ENCODE results near the gene USP10.

USP10 gene

DNA sequence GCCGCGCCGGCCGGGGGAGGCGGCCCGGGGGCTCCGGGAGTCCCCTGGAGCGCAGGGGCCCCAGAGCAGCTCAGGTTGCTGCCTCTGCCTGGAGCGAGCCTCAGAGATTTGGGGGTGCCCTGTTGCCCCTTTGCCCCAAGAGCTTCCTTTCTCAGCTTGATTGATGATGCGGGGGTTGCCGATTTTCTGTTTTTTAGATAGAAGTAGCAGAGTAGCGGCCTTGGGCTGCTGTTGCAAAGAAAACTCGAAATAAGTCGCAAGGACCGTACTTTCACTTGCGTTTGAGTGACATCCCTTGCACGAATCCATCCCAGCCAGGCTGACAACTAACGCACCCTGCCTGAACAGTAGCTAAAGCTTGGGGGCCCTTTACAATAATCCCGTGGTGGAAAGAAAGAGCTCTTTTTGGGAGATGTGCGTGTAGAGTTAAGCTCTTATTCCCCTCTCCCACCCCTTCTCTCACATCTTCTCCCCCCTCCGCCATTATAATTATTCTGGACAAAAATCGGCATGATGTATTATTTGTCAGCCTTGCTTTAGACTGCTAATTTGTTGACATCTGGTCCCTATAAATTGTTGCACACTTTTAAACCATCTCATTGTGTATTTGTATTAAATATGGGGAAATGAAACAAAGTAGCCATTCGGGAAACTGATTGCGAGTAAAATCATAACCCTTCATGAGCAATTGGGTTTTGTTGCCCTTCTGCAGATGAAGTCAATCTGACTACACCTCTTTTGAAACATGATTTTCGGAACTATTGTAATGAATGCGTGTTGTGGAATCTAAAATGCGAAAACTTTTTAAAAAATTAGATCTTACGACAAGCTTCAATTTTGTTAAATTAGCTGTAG is 873 bp downstream of the USP10 start:
- no peak for DNase-seq

GRCh38 chr16:84703681-84704080 is 3.9 kb downstream of the USP10 start:
- DNase-seq, result no peak

DNA sequence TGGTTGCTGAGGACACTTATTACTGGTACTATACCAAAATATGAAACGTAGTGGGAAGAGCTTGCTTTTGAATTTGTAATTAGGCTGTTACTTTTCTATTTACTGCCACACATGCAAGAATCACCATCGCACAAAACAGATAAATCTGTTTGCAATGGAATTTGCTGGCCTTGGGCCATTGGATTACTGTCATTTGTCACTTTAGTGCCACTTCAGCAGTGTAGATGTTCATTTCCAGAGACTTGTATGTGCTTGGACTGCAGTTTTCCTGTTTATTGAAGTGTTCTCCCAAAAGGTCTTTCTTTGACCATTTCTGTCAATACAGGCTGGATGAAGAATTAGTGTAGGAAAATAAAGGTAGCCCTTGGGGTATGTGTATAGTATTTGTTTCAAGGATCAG is 4.5 kb downstream of the USP10 start:
- no peak for DNase-seq

- no peak for DNase-seq
Measured at GRCh38 chr16:84706856-84707255, 7.1 kb downstream of the USP10 start.

DNA sequence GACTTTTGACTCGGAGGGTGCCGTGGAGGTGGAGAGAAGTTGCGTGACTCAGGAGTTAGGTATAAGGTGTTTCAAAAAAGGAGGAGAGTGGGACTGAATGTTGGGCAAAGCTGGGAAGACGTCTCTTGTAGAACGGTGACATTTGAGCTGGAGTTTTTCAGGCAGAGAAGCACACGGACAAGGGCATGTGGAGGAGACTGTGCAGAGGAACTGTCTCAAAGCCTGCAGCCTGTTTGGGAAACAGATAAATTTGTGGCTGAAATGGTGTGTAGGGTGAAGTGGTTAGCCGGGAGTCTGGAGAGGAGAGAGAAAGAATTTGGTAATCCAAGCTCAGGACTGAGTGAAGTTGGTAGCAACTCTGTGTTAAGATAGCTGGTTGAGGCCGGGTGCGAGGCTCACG is 9.8 kb downstream of the USP10 start:
- DNase-seq, result no peak

- DNase-seq, result no peak
Measured at GRCh38 chr16:84710686-84711085, 10.9 kb downstream of the USP10 start.

- no peak for DNase-seq
Measured at GRCh38 chr16:84712138-84712671, 12.4 kb downstream of the USP10 start.

DNA sequence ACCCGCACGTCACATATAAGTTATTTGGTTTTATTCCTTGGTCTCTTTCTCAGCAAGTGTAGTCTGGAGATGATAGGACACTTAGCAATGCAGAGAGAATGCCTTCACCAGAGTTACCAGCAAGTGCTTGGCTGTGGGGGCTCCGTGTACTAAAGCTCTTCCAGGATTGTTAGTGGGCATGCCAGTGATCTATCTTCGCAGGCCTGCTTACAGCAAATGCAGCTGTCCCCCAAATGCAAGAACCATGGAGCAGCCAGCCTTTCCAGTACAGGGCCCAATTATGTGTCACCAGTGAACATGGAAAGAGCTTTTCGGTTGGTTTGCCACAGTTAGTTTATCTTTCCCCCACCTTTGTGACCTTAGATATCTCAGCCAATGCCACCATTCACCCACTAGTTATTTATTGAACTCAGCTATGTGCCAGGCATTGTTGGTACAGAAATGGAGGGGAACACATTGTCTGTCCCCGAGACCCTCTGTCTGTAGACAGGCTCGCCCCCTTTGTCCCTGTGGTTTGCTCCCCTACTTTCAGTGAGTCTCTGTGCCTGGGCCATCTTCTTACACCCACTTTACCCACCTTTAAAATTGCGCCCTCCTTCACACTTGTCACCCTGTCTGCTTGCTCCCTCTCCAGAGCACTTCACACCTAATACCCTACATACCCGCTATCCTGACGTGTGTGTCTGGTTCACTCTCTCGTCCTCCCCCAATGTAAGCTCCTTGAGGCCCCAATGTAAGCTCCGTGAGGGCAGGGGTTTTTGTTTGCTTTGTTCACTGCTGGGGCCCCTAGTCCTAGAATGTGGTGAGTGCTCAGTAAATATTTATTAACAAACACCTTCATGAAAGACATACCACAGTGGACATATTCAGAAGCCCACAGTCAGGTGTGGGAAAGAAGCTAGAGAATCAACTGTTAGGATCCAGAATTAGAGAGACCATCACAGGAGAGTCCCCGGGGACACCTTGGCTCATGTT is 13.3 kb downstream of the USP10 start:
- no peak for DNase-seq

DNA sequence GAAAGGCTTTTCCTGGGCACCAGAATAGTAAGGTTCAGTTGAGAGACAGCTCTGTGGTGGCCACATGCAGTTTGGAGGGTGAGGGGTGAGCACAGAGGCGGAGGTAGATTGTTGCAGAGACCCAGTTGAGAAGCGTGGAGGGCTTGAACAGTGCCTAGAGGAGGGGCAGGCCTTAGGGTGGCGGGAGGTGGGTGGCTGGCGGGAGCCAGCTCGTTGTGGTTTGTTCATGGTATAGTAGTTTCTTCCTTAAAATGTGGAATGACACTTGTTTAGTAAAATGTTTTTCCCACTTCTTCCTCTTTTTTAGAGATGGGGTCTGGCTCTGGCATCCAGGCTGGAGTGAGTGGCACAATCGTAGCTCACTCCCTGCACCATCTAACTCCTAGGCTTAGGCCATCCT is 14.2 kb downstream of the USP10 start:
- no peak for DNase-seq

GRCh38 chr16:84715424-84715823 is 15.6 kb downstream of the USP10 start:
- no peak for DNase-seq

- DNase-seq, result no peak
Measured at GRCh38 chr16:84715854-84716253, 16.1 kb downstream of the USP10 start.

- no peak for DNase-seq
Measured at GRCh38 chr16:84716740-84717139, 16.9 kb downstream of the USP10 start.

- no peak for DNase-seq
Measured at GRCh38 chr16:84717484-84717883, 17.7 kb downstream of the USP10 start.

- no peak for DNase-seq
Measured at GRCh38 chr16:84720177-84720579, 20.4 kb downstream of the USP10 start.

DNA sequence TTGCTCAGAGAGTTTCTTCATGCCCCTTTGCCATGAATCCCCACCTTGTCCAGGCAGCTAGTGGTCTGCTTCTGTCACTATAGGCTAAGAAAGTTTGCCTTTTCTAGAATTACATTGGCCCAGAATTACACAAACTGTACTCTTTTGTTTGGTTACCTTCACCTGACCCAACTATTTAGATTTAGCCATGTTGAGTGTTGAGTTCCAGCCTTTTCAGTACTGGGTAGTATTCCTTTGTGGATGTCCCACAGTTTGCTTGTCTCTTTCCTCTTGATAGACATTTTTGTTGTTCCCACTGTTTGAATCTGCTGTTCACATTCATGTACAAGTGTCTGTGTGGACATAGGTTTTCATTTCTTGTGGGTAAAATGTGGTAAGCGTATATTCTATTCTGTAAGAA is 22.3 kb downstream of the USP10 start:
- DNase-seq, result no peak

GRCh38 chr16:84723906-84724305 is 24.1 kb downstream of the USP10 start:
- no peak for DNase-seq

DNA sequence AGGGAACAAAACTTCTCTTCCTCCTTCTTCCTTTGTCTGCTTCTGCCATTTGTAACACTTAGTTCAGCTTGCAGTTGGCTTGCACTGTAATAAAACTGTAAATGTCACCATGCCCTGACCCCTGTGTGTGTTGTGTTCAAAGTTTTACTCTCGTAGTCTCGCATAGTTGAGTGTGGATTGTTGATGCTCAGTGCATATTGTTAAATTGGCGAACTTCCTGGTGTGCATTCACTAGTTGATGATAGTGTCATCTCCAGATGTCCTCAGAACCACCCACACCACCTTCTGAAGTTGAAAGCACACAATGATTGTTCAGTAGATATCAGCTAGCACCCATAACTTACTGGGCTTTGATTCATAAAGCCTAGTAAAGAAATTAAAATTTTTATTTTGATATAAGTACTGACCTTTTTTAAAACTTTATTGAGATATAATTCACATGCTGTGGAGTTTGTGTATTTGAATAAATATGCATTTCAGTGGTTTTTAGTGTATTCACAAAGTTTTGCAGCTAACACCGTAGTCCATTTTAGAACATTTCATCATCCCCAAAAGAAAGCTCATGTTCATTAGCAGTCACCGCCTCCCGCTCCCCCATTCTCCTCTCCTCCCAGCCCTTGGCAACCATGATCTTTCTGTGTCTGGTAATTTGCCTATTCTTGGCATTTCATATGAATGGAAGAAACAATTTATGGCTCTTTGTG is 25.0 kb downstream of the USP10 start:
- DNase-seq, result no peak

DNA sequence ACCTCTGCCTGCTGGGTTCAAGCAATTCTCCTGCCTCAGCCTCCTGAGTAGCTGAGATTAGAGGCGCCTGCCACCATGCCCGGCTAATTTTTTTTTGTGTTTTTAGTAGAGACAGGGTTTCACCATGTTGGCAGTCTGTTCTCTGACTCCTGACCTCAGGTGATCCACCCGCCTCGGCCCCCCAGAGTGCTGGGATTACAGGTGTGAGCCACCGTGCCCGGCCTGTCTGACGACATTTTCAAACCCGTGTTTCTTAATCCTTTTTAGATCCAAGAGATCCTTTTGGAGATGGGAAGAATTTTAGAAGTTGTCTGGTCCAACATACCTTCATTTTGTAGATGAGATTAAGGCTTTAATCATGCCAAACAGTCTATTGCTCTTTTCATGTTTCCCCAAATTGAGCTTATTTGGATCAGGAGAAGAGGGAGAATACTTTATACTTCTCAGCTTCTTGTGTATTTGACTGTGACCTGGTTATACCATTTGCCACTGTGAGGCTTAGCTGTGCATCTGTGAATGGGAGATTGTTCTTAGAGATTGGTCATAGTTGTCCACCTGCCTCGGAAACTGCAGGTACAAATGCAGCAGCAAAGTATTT is 25.8 kb downstream of the USP10 start:
- DNase-seq, result no peak

DNA sequence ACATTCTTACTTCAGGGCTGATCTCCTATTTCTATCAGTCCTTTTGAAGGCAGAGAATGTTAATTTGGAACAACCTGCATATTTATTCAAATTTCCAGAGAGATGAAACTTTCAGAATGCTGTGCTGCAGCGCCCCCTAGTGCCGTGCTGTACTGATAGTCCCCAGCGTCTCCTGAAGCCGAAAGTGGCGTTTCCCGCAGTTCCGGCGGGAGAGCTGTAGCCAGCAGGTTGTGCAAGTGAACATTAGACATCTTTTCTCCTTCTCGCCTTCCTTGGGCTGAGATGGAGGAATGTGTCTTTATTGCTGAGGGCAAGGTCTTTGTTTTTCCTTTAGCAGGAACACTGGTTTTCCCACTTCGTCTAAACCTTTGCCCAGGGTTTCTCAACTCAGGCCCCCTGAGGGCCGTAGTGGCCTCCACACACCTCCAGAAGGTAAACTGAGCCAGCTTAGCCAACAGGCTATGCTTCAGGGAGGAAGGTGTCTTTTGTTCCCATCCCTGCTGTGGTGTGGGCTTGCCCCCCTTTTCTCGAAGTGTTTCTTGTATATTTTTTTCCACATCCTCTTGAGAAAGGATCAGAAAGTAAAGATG is 26.4 kb downstream of the USP10 start:
- peak; percentile 82 for DNase-seq

- no peak for DNase-seq
Measured at GRCh38 chr16:84726669-84727467, 27.1 kb downstream of the USP10 start.

- no peak for DNase-seq
Measured at GRCh38 chr16:84728853-84729424, 29.1 kb downstream of the USP10 start.
